Heart left ventricle (tissue), 16 donors: Measurements from ENCODE around the gene ARL15. TPM values are rescaled to one million over a fixed set of nuclear protein-coding genes. Genes with fewer than 3 reads are reported as not detected.

Experiments
- ATAC-seq, 4 donors: fragments of 200-7000 bp; cut with Tn5 transposase; one replicate each; pipeline ENCODE4 v1.9.1; 2020 to 2022; ENCODE audit warnings: moderate library complexity in 4 of 4, mild to moderate bottlenecking in 3 of 4, moderate number of reproducible peaks in 1 of 4
- DNase-seq, 5 donors: peaks; one replicate each; pipeline ENCODE4 v3.0.0-alpha.2; 2020
- H3K27ac ChIP-seq, 12 donors: fragments of 200-600 bp; sonication (generic) in 4 of 12; one replicate each; pipeline versions ENCODE4 v1.5.0 to v1.8.0; 2016 to 2022; ENCODE audit warnings: mild to moderate bottlenecking in 2 of 12
- H3K27me3 ChIP-seq, 9 donors: fragments of 200-600 bp; sonication (generic) in 2 of 9; one replicate each; pipeline versions ENCODE4 v1.5.1 to v1.8.0; 2016 to 2022; ENCODE audit warnings: mild to moderate bottlenecking in 3 of 9
- H3K36me3 ChIP-seq, 9 donors: fragments of 200-600 bp; sonication (generic) in 2 of 9; one replicate each; pipeline versions ENCODE4 v1.5.0 to v1.8.0; 2018 to 2022; ENCODE audit warnings: mild to moderate bottlenecking in 2 of 9
- H3K4me1 ChIP-seq, 12 donors: fragments of 200-600 bp; sonication (generic) in 4 of 12; one replicate each; pipeline versions ENCODE4 v1.5.0 to v1.8.0; 2016 to 2022; ENCODE audit warnings: mild to moderate bottlenecking in 3 of 12
- H3K4me3 ChIP-seq, 12 donors: fragments of 200-600 bp; sonication (generic) in 4 of 12; one replicate each; pipeline versions ENCODE4 v1.5.0 to v1.8.0; 2017 to 2022; ENCODE audit warnings: mild to moderate bottlenecking in 9 of 12, moderate library complexity in 4 of 12
- H3K9me3 ChIP-seq, 12 donors: fragments of 200-600 bp; sonication (generic) in 4 of 12; one replicate each; pipeline versions ENCODE4 v1.5.0 to v1.8.0; 2016 to 2022; ENCODE audit warnings: mild to moderate bottlenecking in 1 of 12
- CTCF ChIP-seq, 12 donors: fragments of 200-600 bp; sonication (generic) in 4 of 12; IDR thresholded peaks; one replicate each; pipeline versions ENCODE4 v1.5.0 to v1.8.0; 2018 to 2022; ENCODE audit warnings: antibody characterized with exemption in 12 of 12, mild to moderate bottlenecking in 5 of 12
- POLR2A ChIP-seq, 2 donors: fragments of 450-650 bp; IDR thresholded peaks; one replicate each; pipeline ENCODE4 v1.6.1; 2017; ENCODE audit warnings: antibody characterized with exemption in 2 of 2, mild to moderate bottlenecking in 2 of 2, moderate library complexity in 2 of 2
- WGBS, 4 donors: extraction: QIAGEN DNeasy Blood & Tissue Kit in 2 of 4; methylation state at CpG; one replicate each; pipeline versions ENCODE4 v1.1.5 to v1.1.7; 2013 to 2018; 5-methylcytosine and 5-hydroxymethylcytosine counted together
- intact Hi-C, 10 donors: fragments of 100-400 bp; cut with DNase I; formaldehyde crosslinking; loops; one replicate each; pipeline versions ENCODE4 v1.11.1 to v1.14.2; 2022
- polyA plus RNA-seq, 2 donors: library from polyadenylated mRNA; stranded (reverse); fragments of 200-250 nt; gene quantifications; one replicate each; pipeline ENCODE4 v1.2.3, GENCODE V29; 2013
- total RNA-seq, 9 donors: library from RNA; depleted of rRNA in 2 of 9; stranded (reverse); fragments of >200 nt in 2 of 9; fragmentation: NEBNext Ultra II Directional in 3 of 9; extraction: Animal tissue kit (Norgen Biotek cat#: 25700) in 3 of 9; gene quantifications; one replicate each; pipeline versions ENCODE4 v1.1.0 to v1.2.4, GENCODE V29; 2016 to 2023
- donor health status: ischemic (EF 13 %, LVEDD 7.1; RV severe dilation, severe dysfunction).
- donor health status: healthy with polysubstance abuse.
- donor health status: DM: no; HTN: yes; CAD: no.
- donor health status: DM: no; HTN: no; CAD: no.
- donor health status: ischemic (EF 25% LVEDD 6.9; RV normal size, moderate dysfunction).
- donor health status: ischemic (EF 25% LVEDD 5.7; RV mildly dilated, moderate dysfunction).
- donor health status: healthy.
- donor health status: DM: yes; HTN: yes; CAD: no.
- donor health status: ischemic (EF 35%, LVEDD 5.7; RV mildly dilated, moderate dysfunction).
- donor health status: nonischemic (EF 11% LVEDD 7.7; RV severe dilation, severe dysfunction).
- donor health status: DM: yes; HTN: yes; CAD: no.
- donor health status: PGD.
- donor health status: ischemic (EF 29% LVEDD 5.4; RV normal size, mild dysfunction).
- donor health status: nonischemic (EF 23%, LVEDD 6.1; RV moderate dilation, normal function).

ARL15 gene
- total and polyA plus RNA-seq, 11 donors = 7.1 to 35.0 (median 23.2) TPM

- Histone ChIP-seq H3K9me3 (peaks cover 0 to 12% (median 0%) of the 10 kb centered on the region in 12 donors), H3K36me3 (peaks cover 0 to 6% (median 0%) of the 10 kb centered on the region in 9 donors), H3K27me3 (no peaks in the 10 kb centered on the region), H3K4me3 (no peak overlapping the region), H3K27ac (no peak overlapping the region), H3K4me1 (peaks cover 0 to 15% (median 3%) of the 10 kb centered on the region in 12 donors)
- DNase-seq (no peak), ATAC-seq (no peak)
- intact Hi-C loops = no loop called here
- no peak for TF ChIP-seq POLR2A (IDR thresholded peaks at IDR 0.05)
- no peak for TF ChIP-seq CTCF (IDR thresholded peaks at IDR 0.05)
Observed at GRCh38 chr5:54160329-54160728, 150.0 kb downstream of the ARL15 start.

- no peak for TF ChIP-seq POLR2A (IDR thresholded peaks at IDR 0.05)
- H3K9me3 ChIP-seq = peaks cover 0 to 8% (median 0%) of the 10 kb centered on the region in 12 donors
- no peaks in the 10 kb centered on the region for H3K27me3 ChIP-seq
- no peak overlapping the region for H3K27ac ChIP-seq
- WGBS, 4 donors = 68 to 74% (median 69%) methylated on average over 2 of the region's 2 CpGs
- intact Hi-C loops = no loop called here
- ATAC-seq (no peak), DNase-seq (no peak)
- peaks cover 0 to 6% (median 0%) of the 10 kb centered on the region in 9 donors for H3K36me3 ChIP-seq
- H3K4me1 ChIP-seq = peaks cover 0 to 15% (median 3%) of the 10 kb centered on the region in 12 donors
- no peak overlapping the region for H3K4me3 ChIP-seq
Observed at GRCh38 chr5:54159893-54160195, 150.5 kb downstream of the ARL15 start.

GRCh38 chr5:54159153-54159892, 151.1 kb downstream of the ARL15 start:
- Histone ChIP-seq H3K27ac (no peak overlapping the region), H3K27me3 (no peaks in the 10 kb centered on the region), H3K36me3 (peaks cover 0 to 6% (median 0%) of the 10 kb centered on the region in 9 donors), H3K9me3 (peaks cover 0 to 3% (median 0%) of the 10 kb centered on the region in 12 donors), H3K4me3 (no peak overlapping the region), H3K4me1 (peaks cover 0 to 15% (median 3%) of the 10 kb centered on the region in 12 donors)
- intact Hi-C loops = no loop called here
- no peak for TF ChIP-seq POLR2A (IDR thresholded peaks at IDR 0.05)
- TF ChIP-seq CTCF (IDR thresholded peaks at IDR 0.05) = peak in 5 of 12 donors; percentile 5 to 19 (median 10)
- DNase-seq (no peak), ATAC-seq (no peak)
- WGBS, 4 donors = 72 to 84% (median 76%) methylated on average over 4 of the region's 4 CpGs

DNA sequence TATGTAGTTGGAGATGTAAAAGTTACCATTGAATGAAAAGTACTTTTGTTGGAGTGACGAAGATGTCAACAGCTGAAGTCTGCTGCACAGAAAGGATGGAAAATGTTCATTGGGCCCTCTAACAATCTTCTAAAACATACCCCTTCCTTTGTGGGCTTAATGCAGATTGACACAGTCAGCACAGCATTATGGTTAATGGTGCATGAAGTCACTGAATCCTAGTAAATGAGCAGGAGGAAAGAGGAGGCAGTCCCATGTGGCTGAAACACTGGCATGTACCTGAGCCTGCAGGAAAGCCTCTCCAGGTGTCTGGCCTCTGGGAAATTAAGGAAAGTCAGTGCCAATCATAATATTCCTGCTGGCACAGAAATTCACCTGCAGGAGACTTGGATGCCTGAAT, 153.8 kb downstream of the ARL15 start:
- Histone ChIP-seq H3K27me3 (no peaks in the 10 kb centered on the region), H3K36me3 (peaks cover 0 to 7% (median 0%) of the 10 kb centered on the region in 9 donors), H3K27ac (no peak overlapping the region), H3K4me3 (no peak overlapping the region), H3K9me3 (no peaks in the 10 kb centered on the region), H3K4me1 (peaks cover 0 to 15% (median 3%) of the 10 kb centered on the region in 12 donors)
- no peak for TF ChIP-seq POLR2A (IDR thresholded peaks at IDR 0.05)
- TF ChIP-seq CTCF (IDR thresholded peaks at IDR 0.05) = no peak
- no peak for DNase-seq
- intact Hi-C loops = no loop called here
- 95 to 98% (median 97%) methylated on average over 1 of the region's 1 CpG for WGBS, 4 donors
- ATAC-seq = no peak
